RWPE2 (cell line): ENCODE results near the gene MPHOSPH9.

Experiments used
- ATAC-seq: fragments of 200-7000 bp; cut with Tn5 transposase; 3 replicates; pipeline ENCODE4 v1.9.1; 2021; ENCODE audit warnings: low read depth
- DNase-seq: peaks from one replicate; pipeline ENCODE4 v3.0.0-alpha.2; 2020; ENCODE audit warnings: low spot score
- H3K27ac ChIP-seq: fragments of 450-650 bp; 2 replicates; pipeline ENCODE4 v1.5.1; 2017; ENCODE audit warnings: mild to moderate bottlenecking; ENCODE audit not compliant: poor library complexity, severe bottlenecking
- H3K27me3 ChIP-seq: fragments of 250-450 bp; sonication (Bioruptor Pico); 2 replicates; pipeline ENCODE4 v1.5.1; 2021; ENCODE audit warnings: mild to moderate bottlenecking, moderate library complexity; ENCODE audit not compliant: insufficient read depth, poor library complexity, severe bottlenecking
- H3K36me3 ChIP-seq: fragments of 250-450 bp; sonication (Bioruptor Pico); 2 replicates; pipeline ENCODE4 v1.5.1; 2020; ENCODE audit warnings: low read depth, mild to moderate bottlenecking, moderate library complexity
- H3K4me1 ChIP-seq: fragments of 250-450 bp; sonication (Bioruptor Pico); 2 replicates; pipeline ENCODE4 v1.5.1; 2021; ENCODE audit warnings: mild to moderate bottlenecking, moderate library complexity; ENCODE audit not compliant: insufficient read depth, poor library complexity, severe bottlenecking
- H3K4me3 ChIP-seq: fragments of 250-450 bp; sonication (Bioruptor Pico); 2 replicates; pipeline ENCODE4 v1.5.1; 2021; ENCODE audit warnings: mild to moderate bottlenecking, moderate library complexity; ENCODE audit not compliant: severe bottlenecking
- H3K9me3 ChIP-seq: fragments of 250-450 bp; sonication (Bioruptor Pico); 2 replicates; pipeline ENCODE4 v1.5.1; 2021; ENCODE audit warnings: mild to moderate bottlenecking, moderate library complexity; ENCODE audit not compliant: severe bottlenecking
- TF ChIP-seq, protein P1 (sequence below): fragments of 450-650 bp; IDR thresholded peaks from one replicate; pipeline ENCODE4 v1.5.1; 2017; ENCODE audit warnings: mild to moderate bottlenecking, moderate library complexity; ENCODE audit not compliant: poor library complexity, severe bottlenecking

MPHOSPH9 gene

DNA sequence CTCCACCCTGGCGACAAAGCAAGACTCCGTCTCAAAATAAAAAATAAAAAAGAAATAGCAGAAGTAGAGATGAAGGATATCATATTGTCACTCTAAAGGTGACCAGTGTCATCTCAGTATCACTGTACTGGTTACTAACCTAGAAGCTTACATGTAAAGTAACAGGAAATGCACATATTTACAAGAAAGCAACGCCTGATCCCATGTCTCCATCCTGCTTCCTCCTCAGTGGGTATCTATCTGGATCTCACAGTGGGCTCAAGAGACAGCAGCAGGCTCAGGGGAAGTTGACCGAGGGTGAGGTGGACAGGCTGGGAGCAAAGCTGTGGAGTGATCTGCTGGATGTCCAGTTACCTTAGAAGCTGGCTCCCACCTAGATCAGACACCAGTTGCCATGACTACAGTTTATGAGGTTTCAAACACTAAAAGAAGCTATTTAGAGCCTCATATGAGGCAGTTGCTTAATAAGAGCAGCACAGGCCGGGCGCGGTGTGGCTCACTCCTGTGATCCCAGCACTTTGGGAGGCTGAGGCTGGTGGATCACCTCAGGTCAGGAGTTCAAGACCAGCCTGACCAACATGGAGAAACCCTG lies 10.8 kb upstream of the MPHOSPH9 start:
- TF ChIP-seq, protein P1, sequence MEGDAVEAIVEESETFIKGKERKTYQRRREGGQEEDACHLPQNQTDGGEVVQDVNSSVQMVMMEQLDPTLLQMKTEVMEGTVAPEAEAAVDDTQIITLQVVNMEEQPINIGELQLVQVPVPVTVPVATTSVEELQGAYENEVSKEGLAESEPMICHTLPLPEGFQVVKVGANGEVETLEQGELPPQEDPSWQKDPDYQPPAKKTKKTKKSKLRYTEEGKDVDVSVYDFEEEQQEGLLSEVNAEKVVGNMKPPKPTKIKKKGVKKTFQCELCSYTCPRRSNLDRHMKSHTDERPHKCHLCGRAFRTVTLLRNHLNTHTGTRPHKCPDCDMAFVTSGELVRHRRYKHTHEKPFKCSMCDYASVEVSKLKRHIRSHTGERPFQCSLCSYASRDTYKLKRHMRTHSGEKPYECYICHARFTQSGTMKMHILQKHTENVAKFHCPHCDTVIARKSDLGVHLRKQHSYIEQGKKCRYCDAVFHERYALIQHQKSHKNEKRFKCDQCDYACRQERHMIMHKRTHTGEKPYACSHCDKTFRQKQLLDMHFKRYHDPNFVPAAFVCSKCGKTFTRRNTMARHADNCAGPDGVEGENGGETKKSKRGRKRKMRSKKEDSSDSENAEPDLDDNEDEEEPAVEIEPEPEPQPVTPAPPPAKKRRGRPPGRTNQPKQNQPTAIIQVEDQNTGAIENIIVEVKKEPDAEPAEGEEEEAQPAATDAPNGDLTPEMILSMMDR, result no peak
- H3K36me3 ChIP-seq, result peaks cover 34% of the 10 kb centered on the region
- H3K4me3 ChIP-seq, result no peak overlapping the region
- no peak for DNase-seq
- H3K27ac ChIP-seq, result no peak overlapping the region
- ATAC-seq, result no peak
- no peaks in the 10 kb centered on the region for H3K27me3 ChIP-seq
- H3K4me1 ChIP-seq, result peaks cover 4% of the 10 kb centered on the region
- peaks cover 6% of the 10 kb centered on the region for H3K9me3 ChIP-seq

DNA sequence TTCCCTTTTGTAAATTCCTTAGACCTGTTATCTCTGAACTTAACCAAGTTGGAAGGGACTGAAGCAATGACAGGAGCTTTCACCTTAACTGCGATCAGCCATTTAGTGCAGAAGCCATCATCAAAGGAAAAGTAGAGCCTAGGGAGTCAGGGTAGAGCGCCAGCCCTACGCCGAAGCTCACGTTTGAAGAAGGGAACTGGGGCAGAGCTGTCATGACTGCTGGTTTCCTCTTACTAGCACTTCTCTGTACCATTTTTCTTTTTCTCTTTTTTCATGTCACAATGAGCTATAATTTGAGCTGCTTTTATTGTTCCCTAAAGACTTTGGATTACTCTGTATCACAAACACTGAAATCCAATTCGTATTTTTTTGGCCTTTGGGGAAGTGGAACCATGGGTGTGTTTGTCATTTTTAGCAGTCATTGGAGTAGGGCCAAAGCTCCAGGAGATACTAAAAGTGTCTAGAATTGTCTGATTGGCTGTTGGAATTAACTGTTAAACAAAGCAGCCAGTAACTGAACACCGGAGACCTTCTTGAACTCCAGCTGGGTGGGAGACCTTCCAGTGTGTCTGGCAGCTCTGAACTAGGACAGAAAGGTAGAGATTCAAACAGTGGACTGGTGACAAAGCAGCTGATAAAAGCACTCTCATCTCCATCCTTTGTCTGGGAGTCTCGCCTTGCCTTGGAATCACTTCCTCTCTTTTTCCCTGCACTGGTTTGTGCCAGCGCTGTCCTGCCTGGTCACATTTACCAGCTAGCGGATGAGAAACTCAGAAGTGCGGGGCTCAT lies 9.4 kb upstream of the MPHOSPH9 start:
- Histone ChIP-seq H3K36me3 (peaks cover 30% of the 10 kb centered on the region), H3K27ac (no peak overlapping the region), H3K9me3 (no peaks in the 10 kb centered on the region), H3K4me1 (peaks cover 5% of the 10 kb centered on the region), H3K27me3 (no peaks in the 10 kb centered on the region), H3K4me3 (no peak overlapping the region)
- DNase-seq (no peak), ATAC-seq (no peak)
- TF ChIP-seq, protein P1, result no peak

DNA sequence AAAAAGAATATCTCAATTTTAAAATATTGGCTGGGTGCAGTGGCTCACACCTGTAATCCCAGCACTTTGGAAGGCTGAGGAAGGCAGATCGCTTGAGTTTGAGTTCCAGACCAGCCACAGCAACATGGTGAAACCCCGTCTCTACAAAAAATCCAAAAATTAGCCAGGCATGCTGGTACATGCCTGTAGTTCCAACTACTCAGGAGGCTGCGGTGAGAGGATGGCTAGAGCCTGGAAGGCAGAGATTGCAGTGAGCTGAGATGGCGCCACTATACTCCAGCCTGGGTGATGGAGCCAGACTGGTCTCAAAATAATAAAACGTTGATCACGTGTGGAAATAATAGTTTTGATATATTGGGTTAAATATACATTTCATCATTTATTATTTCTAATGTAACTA lies 6.0 kb upstream of the MPHOSPH9 start:
- no peaks in the 10 kb centered on the region for H3K9me3 ChIP-seq
- DNase-seq, result no peak
- H3K36me3 ChIP-seq, result peaks cover 45% of the 10 kb centered on the region

DNA sequence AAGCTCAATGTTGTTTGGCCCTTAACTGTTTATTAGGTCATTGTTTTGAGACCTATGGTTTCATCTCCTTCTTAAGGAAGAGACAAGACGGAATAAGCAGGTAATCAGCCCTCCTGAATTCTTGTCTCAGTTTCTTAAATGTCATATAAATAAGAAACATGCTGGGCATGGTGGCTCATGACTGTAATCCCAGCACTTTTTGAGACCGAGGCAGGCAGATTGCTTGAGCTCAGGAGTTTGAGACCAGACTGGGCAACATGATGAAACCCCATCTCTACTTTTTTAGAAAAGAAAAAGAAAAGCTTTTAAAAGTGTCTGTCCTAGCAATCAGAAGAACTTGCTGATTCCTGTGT lies 5.4 kb upstream of the MPHOSPH9 start:
- DNase-seq, result no peak
- no peaks in the 10 kb centered on the region for H3K9me3 ChIP-seq
- H3K4me3 ChIP-seq, result no peak overlapping the region
- H3K36me3 ChIP-seq, result peaks cover 43% of the 10 kb centered on the region
- H3K4me1 ChIP-seq, result peaks cover 13% of the 10 kb centered on the region
- peak overlapping the region; percentile 13 for H3K27ac ChIP-seq
- H3K27me3 ChIP-seq, result no peaks in the 10 kb centered on the region
- no peak for ATAC-seq
- TF ChIP-seq, protein P1, result peak; percentile 77

More for the DNA sequence above, 6.0 kb upstream of the MPHOSPH9 start:
- peaks cover 13% of the 10 kb centered on the region for H3K4me1 ChIP-seq
- peak; percentile 44; the same call in 1 of the 3 replicates for ATAC-seq
- TF ChIP-seq, protein P1, result no peak
- H3K4me3 ChIP-seq, result no peak overlapping the region
- peak overlapping the region; percentile 13 for H3K27ac ChIP-seq
- H3K27me3 ChIP-seq, result no peaks in the 10 kb centered on the region
